DLD1 (cell line): Measurements from ENCODE around the gene ARFGAP1.

ENCODE experiments used
- in situ Hi-C: cut with HindIII; loops from 2 replicates; pipeline ENCODE4 v1.10.0; 2017; ENCODE audit warnings: low sequenced_read_pairs

ARFGAP1 gene

DNA sequence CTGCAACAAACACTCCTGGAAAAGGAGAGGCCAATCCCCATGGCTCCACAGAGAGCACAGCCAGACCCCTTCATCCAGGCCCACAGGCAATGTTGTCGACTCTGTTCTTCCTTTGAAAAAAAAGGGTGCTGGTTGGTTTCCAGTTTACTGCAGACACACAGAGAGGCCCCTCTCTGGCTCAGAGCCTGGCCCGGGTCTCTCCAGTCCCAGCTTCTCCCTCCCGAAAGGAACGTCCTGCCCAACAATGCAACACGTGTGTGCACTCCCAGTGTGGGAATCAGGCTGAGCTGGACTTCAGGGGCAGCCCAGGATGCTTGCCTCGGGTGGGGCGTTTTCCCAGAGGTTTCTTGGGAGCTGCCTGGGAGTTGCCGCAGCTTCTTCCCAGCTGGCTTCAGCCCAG, 13.8 kb upstream of the ARFGAP1 start:
- in situ Hi-C loops: no loop called here

DNA sequence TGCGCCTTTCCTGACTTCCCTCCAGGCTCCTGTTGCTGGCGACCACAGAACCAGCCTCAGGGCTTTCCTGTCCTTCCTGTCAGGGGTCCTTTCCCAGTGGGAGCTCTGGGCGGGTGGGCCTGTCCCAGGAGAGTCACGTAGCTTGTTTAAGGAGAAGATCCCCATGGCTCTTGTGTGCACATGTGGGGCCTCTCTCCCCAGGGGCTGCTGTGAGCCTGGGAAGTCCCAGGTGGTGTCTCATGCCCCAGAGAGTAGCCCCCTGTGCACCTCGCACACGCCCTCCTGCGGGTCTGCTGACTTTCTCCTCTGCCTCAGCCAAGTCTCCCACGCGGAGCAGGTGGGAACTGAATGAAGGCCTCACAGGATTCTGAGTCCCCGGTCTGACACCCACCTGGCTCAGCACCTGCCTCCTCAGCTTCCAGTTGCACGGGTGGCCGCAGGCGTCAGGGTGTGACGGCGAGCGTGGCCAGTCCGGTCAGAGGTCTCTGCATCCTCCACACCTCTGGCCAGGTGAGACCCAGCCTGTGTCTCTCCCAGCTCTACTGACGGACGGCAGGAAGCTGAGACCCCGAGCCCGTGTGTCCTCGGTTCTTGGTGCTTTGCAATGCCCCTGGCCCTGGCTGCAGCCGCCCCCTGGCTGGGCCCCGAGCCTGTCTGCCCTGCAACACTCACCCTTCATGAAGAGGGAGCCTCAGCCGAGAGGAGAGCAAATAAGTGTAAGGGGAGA, 12.7 kb upstream of the ARFGAP1 start:
- in situ Hi-C loops: no loop called here

DNA sequence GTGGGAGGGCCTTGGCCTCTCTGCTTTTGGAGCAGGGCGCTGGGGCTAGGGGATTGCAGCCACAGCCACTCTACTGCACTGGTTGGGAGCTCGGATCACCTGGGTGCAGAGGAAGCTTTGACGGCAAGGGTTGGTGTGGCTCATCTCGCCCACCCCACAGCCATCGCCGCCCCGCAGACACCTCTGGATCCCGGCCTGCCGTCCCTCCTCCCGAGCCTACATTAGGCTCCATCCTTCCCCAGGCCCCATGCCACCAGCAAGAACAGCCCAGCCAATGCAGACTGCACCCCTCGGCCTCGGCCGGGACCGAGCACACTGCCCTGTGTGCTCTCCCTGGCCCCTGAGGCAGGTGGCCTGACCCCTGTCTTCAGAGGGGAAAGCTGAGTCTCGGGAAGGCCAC, 12.1 kb upstream of the ARFGAP1 start:
- in situ Hi-C loops: no loop called here

DNA sequence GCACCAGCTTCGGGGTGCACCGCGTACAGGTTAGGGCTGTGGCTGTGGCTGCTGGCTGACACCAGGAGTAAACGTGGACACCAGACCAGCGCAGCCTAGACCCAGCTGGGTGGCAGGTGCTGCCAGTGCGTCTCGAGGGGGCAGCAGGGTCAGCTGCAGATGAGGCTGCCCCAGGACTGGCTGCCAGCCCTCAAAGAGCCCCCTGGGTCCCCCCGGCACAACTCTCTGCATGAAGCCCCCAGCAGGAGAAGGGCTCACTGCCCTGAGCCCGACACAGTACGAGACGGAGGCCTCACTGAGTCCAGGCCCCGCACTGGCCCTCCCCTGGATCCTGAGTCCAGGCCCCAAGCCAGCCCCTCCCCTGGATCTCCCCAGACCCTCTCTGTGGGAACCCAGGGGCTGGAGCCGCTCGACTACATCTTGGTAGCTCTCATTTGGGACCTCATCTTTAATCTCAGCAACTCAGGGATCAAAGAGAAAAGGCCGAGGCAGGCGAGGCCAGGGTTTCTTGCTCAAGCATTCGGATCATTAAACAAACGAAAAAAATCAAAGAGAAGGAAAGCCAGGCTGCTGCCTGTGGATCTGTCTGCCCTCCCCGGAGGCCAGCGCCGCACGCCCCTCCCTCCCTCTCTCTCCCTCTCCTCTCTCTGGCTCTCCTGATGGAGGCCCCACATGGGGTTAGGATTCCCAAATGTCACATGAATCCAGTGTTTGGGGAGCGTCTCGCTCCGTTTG, 11.4 kb upstream of the ARFGAP1 start:
- in situ Hi-C loops: no loop called here

DNA sequence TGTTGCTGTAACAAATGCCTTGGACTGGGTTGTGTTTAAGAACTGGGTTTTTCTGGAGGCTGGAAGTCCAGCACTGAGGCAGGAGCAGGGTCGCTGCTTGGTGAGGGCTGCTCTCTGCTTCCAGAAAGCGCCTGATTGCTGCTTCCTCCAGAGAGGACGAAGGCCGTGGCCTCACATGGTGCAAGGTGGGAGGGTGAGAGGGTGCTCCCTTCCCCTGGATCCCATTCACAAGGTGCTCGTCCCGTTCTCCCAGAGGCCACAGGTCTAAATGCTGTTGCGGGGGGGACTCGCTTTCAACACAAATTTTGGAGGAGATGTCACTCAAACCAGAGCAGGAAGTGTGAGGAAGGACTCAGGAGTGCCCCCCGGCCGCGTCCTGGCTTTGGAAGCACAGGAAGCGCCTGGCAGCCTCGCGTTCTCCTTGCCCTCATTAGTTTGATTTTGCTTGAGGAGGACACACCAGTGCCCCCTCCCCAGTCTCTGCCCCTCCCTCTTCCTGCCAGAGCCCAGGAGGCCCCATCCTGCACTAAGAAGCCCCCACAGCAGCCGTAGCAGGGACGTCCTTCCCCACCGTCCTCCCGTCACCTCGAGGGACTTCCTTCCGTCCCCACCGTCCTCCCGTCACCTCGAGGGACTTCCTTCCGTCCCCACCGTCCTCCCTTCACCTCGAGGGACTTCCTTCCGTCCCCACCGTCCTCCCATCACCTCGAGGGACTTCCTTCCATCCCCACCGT, 10.7 kb upstream of the ARFGAP1 start:
- in situ Hi-C loops: no loop called here

DNA sequence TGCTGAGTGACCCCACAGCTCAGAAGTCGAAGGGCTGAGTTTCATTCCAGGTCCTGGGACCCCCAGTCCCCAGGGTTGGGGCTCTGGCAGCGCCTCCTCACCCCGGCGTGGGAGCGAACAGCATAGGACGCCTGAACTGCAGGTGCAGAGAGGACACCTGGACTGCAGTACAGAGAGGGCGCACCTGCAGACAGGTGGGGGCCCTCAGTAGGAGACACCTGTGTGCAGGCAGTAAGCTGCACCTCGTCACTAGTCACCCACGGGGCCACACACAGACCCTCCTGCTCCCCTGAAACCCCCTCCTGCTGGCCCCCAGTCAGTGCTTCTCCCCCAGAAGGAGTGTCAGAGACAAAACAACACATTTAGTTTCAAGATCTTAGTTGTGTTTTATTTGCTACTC, 9.8 kb upstream of the ARFGAP1 start:
- in situ Hi-C loops: no loop called here

DNA sequence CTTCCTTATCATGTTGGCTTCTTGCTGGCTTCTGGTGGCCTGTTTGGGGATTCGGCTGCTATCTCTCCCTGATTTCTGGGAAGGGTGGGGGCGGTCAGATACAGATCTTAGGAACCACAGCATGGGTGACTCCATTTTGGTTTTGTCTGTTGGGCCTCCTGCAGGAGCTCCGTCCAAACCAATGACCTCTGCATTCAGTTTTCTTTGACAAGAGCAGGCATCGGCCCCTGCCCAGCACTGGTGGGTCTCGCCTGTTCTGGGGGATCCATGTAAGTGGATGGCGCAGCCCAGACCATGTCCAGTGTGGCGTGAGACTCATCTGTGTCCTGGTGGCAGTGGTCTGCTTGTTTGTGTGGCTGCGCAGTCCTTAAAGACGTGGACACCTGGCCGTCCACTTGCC, 8.6 kb upstream of the ARFGAP1 start:
- in situ Hi-C loops: no loop called here

DNA sequence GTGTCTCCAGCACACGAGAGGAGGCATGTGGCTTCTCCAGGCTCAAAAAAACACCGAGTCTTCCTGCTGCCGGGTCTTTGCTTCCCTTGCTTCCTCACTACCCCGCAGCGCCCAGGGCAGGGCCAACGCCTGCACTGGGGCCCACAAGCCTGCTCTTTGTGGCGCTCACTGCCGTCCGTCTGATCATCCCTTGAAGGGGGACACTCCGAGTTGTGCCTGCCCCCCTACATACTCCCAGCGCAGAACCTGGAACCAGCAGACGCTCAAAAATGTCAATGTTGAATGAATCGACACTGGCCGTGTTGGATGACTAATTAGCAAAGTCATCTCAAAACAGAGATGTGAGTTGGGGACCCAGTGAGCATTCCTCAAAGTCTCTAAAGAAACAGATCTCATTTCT, 8.1 kb upstream of the ARFGAP1 start:
- in situ Hi-C loops: no loop called here

DNA sequence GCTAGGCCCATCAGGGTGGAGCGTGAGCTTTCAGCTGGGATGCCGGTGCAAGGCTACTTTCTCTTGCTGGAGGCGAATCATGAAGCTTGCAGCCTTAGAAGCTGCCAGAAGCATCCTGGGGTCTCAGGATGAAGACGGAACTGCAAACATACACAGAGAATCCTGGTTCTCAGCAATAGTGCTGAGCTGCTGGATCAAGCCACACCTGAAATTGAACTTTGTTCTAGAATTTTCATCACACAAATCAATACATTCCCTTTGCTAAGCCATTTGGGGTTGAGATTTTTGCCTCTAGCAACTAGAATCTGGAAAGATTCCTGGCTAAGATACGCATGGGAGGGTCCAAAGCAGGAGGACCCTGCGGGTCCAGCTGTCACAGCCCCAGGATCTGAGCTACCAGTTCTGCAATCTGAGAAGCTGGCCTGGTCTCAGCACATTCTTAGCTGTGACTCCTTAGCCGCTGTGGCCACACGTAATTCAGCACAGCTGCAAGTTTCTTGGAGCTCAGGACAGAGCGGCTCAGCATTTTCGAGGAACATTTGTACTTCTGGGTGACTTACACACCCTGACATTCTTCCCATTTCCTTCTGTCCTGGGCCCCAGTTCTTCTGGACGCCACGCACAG, 6.6 kb upstream of the ARFGAP1 start:
- in situ Hi-C loops: no loop called here

DNA sequence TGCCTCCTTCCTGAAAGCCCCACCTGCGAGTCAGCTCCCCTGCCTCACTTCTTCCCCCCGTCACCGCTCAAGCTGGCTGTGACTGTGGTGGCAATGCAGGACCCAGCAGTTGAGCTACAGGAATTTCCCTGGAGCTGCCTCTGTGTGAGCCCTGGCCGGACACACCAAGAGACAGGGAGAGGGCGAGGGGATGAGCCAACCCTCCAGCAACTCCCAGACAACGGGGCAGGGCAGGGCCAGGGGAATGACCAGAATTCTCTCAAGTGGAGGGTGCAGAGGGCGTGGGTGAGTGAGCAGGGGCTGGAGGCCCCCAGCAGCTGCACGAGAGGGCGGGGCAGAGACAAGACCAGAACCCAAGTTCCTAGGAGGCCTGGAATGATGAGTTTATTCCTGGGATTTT, 4.9 kb upstream of the ARFGAP1 start:
- in situ Hi-C loops: no loop called here

DNA sequence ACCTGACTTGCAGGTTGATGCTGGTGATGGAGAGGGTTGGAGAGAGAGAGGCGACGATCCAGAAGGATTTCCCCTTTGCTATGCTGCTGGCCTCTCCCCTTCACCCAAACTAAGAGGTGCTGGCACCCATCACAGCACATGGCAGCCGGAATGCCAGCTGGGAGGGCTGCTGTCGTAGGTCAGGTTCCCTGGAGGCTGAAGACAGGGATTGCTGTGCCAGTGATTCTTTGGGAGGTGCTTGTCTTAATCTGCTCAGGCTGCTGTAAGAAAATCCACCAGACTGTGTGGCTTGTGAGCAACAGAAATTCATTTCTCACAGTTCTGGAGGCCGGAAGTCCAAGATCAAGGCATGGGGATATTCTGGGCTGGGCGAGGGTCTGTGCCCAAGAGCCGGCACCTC, 4.4 kb upstream of the ARFGAP1 start:
- in situ Hi-C loops: no loop called here

DNA sequence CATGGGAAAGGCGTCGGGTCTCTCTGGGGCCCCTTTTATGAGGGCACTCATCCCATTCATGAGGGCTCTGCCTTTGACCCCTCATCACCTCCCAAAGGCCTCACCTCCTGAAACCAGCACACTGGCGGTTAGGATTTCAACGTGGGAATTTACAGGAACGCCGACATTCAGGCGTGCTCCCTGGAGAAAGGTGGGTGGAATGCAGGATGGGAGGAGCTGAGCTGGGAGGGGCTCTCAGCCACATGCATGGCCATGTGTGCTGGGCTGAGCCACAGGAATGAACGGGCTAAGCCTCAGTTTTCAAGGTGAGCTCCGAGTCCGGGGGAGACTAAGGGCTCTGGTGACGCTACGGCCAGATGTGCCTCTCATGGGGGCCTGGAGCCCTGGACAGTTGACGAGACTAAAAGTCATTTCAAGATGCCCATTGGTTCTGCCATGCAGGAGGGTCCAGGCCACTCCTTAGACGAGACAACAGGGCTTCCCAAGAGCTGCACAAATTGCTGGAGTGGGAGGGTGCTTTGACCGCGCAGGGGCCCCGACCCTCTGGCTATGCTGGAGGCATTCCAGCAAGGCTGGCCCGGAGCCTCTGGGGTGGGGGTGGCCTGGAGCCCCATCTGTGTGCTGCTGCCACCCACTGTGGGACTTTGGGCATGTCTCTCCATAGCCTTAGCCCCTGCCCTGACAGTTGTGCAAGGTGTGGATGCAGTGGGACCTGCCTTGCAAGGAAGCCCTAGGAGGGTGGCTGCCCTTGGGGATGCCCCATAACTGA, 3.8 kb upstream of the ARFGAP1 start:
- in situ Hi-C loops: no loop called here

DNA sequence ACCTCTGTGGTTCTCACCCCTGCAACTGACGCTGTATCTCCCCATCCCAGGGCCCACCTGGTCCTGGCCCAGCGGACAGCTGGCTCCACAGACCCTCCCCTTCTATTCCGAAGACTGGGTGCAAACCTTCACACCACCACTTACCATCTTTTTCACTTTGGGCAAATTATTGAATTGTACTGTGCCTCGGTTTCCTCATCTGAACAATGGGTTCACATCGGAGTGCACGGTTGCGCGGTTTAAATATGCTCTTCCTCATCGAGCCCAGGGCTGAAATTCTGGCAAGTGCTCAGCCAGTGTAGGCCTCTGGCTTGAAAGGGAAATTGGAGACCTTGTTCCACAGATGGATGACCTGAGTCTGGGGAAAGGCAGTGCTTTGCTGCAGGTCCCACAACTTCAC, 2.9 kb upstream of the ARFGAP1 start:
- in situ Hi-C loops: no loop called here

DNA sequence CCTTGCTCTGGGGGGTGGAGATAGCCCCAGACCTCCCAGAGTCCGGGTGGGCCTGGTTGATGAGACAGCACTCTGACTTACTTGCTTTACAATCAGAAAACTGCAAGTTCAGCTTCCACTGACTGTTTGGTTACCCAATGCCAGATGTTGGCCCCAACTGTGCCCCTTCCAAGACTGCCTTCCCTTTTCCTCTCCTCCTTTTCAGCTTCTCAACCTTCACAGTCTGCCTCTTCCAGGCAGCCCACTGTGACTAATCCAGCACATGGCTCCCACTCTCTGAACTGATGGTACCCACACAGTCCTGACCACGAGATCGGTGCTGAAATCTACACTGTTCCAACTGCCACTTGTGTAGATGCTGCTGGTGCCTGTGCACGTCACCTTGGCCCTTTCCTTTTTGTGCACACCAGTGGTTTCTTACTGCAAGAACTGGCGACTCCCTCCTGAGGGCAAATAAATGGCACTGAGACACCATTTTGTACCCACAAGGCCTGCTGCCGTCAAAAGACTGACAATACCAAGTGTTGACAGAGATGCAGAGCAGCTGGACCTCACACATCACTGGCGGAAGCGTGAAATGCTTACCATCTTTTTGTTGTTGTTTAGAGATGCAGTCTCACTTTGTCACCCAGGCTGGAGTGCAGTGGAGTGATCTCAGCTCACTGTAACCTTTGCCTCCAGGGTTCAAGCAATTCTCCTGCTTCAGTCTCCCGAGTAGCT, 1.8 kb upstream of the ARFGAP1 start:
- in situ Hi-C loops: no loop called here

DNA sequence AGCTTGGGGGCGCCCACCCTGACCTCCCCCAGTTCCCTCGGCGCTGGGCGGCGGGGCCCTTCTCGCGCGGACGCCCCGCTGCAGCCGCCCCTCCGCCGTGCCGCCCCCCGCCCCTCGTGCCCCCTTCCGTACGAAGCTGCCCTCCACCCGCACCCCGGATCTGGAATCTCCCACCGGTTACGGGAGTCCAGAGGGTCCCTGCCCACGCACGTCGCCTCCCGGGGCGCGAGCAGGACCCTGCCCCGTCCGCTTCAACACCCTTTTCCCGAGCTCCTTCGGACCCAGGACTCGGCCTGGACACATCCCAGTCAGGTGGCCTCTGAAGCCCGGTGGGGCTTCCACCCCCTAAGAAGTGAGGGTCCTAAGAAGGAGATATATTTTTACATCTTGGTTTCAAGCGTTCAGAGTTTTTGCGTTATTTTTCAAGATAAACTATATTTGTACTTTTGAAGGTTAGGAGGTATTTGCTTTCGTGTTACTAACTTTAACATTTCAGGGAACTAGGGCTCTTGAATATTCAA, 506 bp downstream of the ARFGAP1 start:
- in situ Hi-C loops: no loop called here

DNA sequence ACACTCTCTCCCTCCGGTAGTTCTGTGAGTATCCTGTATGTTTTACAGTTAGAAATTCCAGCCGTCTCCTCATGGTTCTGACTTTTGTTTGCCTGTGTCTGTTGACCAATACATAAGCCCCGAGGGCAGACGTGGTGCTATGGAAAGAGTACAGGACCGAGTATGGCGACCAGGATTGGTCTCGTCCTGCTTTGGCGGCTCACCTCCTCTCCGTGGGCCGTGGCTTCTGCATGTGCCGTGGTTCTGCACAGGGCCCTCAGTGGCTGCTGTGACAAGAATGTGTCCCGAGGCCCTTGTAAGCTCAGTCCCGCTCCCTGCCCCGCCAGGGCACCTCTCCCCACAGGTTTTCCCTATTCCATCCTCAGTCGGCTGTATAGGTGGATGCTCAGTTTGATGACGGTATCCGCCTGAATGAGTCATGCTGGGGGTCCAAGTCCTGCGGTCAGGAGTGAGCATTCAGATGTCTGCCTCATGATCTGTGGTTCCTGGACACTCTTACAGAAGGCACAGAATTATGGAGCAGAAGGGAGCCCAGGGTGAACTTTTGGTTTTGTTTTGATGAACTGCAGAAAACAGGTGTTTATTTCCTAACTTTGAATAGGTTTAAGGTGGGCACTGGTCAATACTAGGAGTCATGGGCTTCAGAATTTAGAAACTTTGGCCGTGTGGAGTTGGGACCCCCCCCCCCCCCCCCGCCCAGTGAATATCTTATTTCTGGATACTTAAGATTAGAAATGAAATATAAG, 1.2 kb downstream of the ARFGAP1 start:
- in situ Hi-C loops: no loop called here

DNA sequence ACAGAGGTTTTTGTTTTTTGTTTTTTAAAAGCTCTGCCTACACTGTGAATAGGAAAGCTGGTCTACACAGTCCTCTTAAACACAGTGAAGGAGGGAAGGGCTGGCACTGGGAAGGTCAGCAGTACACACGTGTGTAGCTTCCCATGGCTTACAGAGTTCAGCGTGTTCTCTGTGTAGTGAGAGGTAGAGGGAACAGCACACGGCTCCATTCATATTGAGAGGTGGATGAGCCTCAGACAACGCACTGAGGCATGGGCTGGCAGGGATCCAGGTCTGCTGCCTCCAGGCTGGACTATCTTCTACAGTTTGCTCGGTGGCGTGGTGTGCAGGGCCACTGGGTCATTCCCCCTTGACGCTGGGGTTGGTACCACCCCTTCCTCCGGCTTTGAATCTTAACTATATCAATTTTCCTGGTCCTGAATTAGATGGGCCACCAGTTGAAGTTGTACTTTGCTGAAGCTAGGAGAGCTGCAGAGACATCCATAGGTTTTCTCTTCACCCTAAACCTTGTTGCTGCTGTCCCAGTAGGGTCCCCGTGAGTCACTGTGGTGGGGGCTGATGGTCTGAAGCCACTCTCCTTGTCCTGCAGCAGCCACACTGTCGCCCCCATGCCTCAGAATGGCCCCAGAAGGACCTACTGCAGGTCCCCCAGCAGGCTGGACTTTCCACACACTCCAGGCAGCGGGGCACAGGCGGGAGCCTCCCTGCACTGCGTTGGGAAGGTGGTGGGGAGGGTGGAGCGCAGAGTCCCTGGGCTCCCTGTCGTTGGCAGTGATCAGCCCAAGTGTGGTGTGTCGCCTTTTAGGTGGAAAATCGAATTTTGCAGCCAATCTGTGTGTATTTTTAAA, 2.0 kb downstream of the ARFGAP1 start:
- in situ Hi-C loops: loop anchor here (5.0 to 25.0 kb wide), 2 partner anchors 52 to 113 kb away; no protein-coding TSS in a partner anchor

DNA sequence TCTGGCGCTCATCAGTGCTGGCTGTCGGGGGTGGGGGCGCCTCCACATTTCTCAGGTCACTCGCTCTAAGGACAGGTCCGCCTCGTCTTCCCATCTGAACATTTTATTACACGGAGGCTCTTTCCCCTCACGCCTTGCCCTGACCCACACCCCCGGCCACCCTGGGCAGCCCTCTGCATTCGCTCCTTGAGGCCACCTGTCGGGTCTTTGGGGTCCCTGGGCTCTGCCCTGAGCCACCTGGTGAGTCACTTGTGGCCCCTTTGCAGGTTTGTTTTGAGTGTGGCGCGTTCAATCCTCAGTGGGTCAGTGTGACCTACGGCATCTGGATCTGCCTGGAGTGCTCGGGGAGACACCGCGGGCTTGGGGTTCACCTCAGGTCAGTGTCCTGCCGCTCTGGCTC, 3.2 kb downstream of the ARFGAP1 start:
- in situ Hi-C loops: loop anchor here (5.0 to 25.0 kb wide), 2 partner anchors 54 to 111 kb away; no protein-coding TSS in a partner anchor
